Caco-2 (cell line): ENCODE results near the gene TMEM14B. TPM values are rescaled to one million over a fixed set of nuclear protein-coding genes. Genes with fewer than 3 reads are reported as not detected.
"Not testable (repeated sequence)": the region's sequence is repeated elsewhere in the genome, so short reads cannot be mapped to it uniquely, and the experiment has no call there.

Experiments
- BruUV-seq: library from RNA; stranded (reverse); fragments of 400-500 nt; replicated peaks from 2 replicates; lab custom pipeline; 2021; lab: Mats Ljungman, UMichigan
- CTCF ChIA-PET: fragments of 300-600 bp; sonication (Branson Sonifier 250); formaldehyde crosslinking; loops from one replicate; lab custom pipeline; 2022; ENCODE audit warnings: antibody characterized with exemption; lab: Charles Lee
- POLR2A ChIA-PET: fragments of 300-600 bp; sonication (Branson Sonifier 250); formaldehyde crosslinking; loops from one replicate; lab custom pipeline; 2022; ENCODE audit warnings: antibody characterized with exemption; lab: Charles Lee
- DNase-seq, 2 experiments: peaks; one replicate each; pipeline versions ENCODE4 v3.0.0 to v3.0.0-alpha.2; 2020 to 2022
- H3K27me3 ChIP-seq: replicated peaks from 2 replicates; pipeline ENCODE4 v1.6.0; 2011; ENCODE audit warnings: low read length; ENCODE audit not compliant: control insufficient read depth, insufficient read depth
- H3K36me3 ChIP-seq: 2 replicates; pipeline ENCODE4 v1.5.1; 2011; ENCODE audit warnings: low read length; ENCODE audit not compliant: control insufficient read depth, insufficient read depth
- H3K4me1 ChIP-seq: fragments of 250-450 bp; sonication (Bioruptor Pico); 2 replicates; pipeline ENCODE4 v1.5.1; 2020; ENCODE audit warnings: mild to moderate bottlenecking
- H3K4me3 ChIP-seq: 2 replicates; pipeline ENCODE4 v1.5.1; 2011; ENCODE audit warnings: low read depth, mild to moderate bottlenecking, control low read depth, low read length
- H3K9me3 ChIP-seq: fragments of 250-450 bp; sonication (Bioruptor Pico); 2 replicates; pipeline ENCODE4 v1.5.1; 2020; ENCODE audit warnings: mild to moderate bottlenecking, moderate library complexity
- H3K27ac Mint-ChIP-seq: one replicate; pipeline ENCODE4 v1.8.0; 2022; ENCODE audit warnings: mixed read lengths; ENCODE audit not compliant: unreplicated experiment
- H3K27me3 Mint-ChIP-seq: one replicate; pipeline ENCODE4 v1.8.0; 2022; ENCODE audit warnings: mixed read lengths; ENCODE audit not compliant: insufficient read depth, unreplicated experiment
- H3K36me3 Mint-ChIP-seq: one replicate; pipeline ENCODE4 v1.8.0; 2022; ENCODE audit warnings: mild to moderate bottlenecking, mixed read lengths; ENCODE audit not compliant: insufficient read depth, unreplicated experiment
- H3K4me1 Mint-ChIP-seq: one replicate; pipeline ENCODE4 v1.8.0; 2022; ENCODE audit warnings: low read depth, mixed read lengths; ENCODE audit not compliant: unreplicated experiment
- H3K4me3 Mint-ChIP-seq: one replicate; pipeline ENCODE4 v1.8.0; 2022; ENCODE audit warnings: mild to moderate bottlenecking, moderate library complexity, mixed read lengths; ENCODE audit not compliant: unreplicated experiment
- H3K9me3 Mint-ChIP-seq: one replicate; pipeline ENCODE4 v1.8.0; 2022; ENCODE audit warnings: mixed read lengths; ENCODE audit not compliant: unreplicated experiment
- intact Hi-C: fragments of 100-400 bp; cut with micrococcal nuclease; formaldehyde crosslinking; loops from one replicate; pipeline ENCODE4 v1.10.0; 2022; ENCODE audit not compliant: unreplicated experiment
- total RNA-seq: library from RNA; stranded (reverse); gene quantifications from 2 replicates; pipeline ENCODE4 v1.2.3, GENCODE V29; 2022
- TF ChIP-seq, protein P1 (sequence below), 2 experiments: fragments of 200-600 bp in 1 of 2; IDR thresholded peaks; 1 replicate in 1 of 2; 2 replicates in 1 of 2; pipeline versions ENCODE4 v1.5.1 to v1.8.0; 2011 to 2022; ENCODE audit warnings: antibody characterized with exemption in 1 of 2, control low read depth in 1 of 2, inconsistent platforms in 1 of 2, low read depth in 1 of 2, low read length in 1 of 2, mild to moderate bottlenecking in 1 of 2, moderate library complexity in 1 of 2; ENCODE audit not compliant: insufficient read depth in 1 of 2, severe bottlenecking in 1 of 2, unreplicated experiment in 1 of 2

The TMEM14B gene
- total RNA-seq, 1 experiment from 2014 or later = 105 TPM

DNA sequence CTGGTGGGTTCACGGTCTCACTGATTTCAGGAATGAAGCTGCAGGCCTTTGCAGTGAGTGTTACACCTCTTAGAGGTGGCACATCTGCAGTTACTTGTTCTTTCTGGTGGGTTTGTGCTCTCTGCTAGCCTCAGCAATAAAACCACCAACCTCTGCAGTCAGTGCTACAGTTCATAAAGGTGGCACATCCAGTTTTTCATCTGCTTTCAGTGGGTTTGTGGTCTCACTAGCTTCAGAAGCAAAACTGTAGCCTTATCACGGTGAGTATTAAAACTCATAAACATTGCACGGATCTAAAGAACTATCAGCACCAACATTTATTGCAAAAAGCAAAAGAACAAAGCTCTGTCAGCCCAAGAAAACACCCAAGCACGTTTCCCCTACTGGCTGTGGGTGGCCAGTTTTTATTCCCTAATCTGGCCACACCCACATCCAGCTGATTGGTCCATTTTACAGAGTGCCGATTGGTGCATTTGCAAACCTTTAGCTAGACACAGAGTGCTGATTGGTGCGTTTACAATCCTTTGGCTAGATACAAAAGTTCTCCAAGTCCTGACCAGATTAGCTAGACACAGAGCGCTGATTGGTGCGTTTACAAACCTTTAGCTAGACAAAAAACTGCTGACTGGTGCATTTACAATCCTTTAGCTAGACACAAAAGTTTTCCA, 28.2 kb upstream of the TMEM14B start:
- Mint-ChIP-seq H3K27ac (no peak overlapping the region), H3K4me3 (no peak overlapping the region), H3K9me3 (no peaks in the 10 kb centered on the region), H3K27me3 (no peaks in the 10 kb centered on the region), H3K36me3 (peaks cover 12% of the 10 kb centered on the region), H3K4me1 (peaks cover 9% of the 10 kb centered on the region)
- BruUV-seq = no TSS peak
- ChIA-PET CTCF (no interaction called here), POLR2A (no interaction called here)
- Histone ChIP-seq H3K36me3 (no peaks in the 10 kb centered on the region), H3K4me1 (peaks cover 6% of the 10 kb centered on the region), H3K9me3 (0 out of 2 replicates have a peak, but pooled peaks cover 5% of the 10 kb centered on the region), H3K4me3 (no peak overlapping the region), H3K27me3 (no peaks in the 10 kb centered on the region)
- TF ChIP-seq, protein P1, sequence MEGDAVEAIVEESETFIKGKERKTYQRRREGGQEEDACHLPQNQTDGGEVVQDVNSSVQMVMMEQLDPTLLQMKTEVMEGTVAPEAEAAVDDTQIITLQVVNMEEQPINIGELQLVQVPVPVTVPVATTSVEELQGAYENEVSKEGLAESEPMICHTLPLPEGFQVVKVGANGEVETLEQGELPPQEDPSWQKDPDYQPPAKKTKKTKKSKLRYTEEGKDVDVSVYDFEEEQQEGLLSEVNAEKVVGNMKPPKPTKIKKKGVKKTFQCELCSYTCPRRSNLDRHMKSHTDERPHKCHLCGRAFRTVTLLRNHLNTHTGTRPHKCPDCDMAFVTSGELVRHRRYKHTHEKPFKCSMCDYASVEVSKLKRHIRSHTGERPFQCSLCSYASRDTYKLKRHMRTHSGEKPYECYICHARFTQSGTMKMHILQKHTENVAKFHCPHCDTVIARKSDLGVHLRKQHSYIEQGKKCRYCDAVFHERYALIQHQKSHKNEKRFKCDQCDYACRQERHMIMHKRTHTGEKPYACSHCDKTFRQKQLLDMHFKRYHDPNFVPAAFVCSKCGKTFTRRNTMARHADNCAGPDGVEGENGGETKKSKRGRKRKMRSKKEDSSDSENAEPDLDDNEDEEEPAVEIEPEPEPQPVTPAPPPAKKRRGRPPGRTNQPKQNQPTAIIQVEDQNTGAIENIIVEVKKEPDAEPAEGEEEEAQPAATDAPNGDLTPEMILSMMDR (IDR thresholded peaks at IDR 0.05; ENCODE audit: insufficient read depth in 1 of 2, low read depth in 1 of 2, low read length in 1 of 2, severe bottlenecking in 1 of 2, unreplicated experiment in 1 of 2) = no peak
- intact Hi-C loops = no loop called here
- DNase-seq = no peak

DNA sequence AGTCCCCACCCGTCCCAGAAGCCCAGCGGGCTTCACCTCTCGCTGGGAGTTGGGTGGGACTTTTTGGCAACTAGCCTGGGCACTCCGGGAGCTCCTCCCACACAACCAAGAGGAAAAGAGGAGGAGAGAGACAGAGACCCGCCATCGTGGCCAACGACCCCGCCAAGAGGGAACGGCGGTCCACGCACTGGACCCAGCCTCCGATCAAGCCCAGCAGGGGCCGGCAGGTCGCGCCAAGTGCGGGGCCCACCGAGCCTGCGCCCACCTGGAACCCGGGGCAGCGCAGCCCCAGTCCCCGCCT, 27.7 kb upstream of the TMEM14B start:
- ChIA-PET CTCF (no interaction called here), POLR2A (no interaction called here)
- no peaks in the 10 kb centered on the region for H3K36me3 ChIP-seq
- 0 out of 2 replicates have a peak, but pooled peaks cover 5% of the 10 kb centered on the region for H3K9me3 ChIP-seq
- Mint-ChIP-seq H3K9me3 (no peaks in the 10 kb centered on the region), H3K4me1 (peaks cover 9% of the 10 kb centered on the region), H3K27ac (no peak overlapping the region), H3K4me3 (no peak overlapping the region), H3K27me3 (no peaks in the 10 kb centered on the region), H3K36me3 (peaks cover 12% of the 10 kb centered on the region)
- TF ChIP-seq, protein P1 (IDR thresholded peaks at IDR 0.05; ENCODE audit: insufficient read depth in 1 of 2, low read depth in 1 of 2, low read length in 1 of 2, severe bottlenecking in 1 of 2, unreplicated experiment in 1 of 2) = no peak
- intact Hi-C loops = no loop called here
- BruUV-seq = no TSS peak
- DNase-seq = no peak
- no peak overlapping the region for H3K4me3 ChIP-seq
- H3K27me3 ChIP-seq = no peaks in the 10 kb centered on the region
- peaks cover 6% of the 10 kb centered on the region for H3K4me1 ChIP-seq

DNA sequence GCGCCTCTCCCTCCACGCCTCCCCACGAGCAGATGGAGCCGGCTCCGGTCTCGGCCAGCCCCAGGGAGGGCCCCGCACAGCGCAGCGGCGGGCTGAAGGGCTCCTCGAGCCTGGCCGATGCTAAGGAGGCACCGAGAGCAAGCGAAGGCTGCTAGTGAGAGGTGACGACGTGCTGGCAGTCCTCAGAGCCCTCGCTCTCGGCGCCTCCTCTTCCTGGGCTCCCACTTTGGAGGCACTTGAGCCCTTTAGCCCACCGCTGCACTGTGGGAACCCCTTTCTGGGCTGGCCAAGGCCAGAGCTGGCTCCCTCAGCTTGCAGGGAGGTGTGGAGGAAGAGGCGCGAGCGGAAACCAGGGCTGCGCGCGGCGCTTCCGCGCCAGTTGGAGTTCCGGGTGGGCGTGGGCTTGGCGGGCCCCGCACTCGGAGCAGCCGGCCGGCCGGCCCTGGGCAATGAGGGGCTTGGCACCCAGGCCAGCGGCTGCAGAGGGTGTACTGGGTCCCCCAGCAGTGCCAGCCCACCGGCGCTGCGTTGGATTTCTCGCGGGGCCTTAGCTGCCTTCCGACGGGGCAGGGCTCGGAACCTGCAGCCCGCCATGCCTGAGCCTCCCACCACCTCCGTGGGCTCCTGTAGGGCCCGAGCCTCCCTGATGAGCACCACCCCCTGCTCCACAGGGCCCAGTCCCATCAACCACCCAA, 27.2 kb upstream of the TMEM14B start:
- Mint-ChIP-seq H3K36me3 (peaks cover 13% of the 10 kb centered on the region), H3K27ac (no peak overlapping the region)
- BruUV-seq = no TSS peak

DNA sequence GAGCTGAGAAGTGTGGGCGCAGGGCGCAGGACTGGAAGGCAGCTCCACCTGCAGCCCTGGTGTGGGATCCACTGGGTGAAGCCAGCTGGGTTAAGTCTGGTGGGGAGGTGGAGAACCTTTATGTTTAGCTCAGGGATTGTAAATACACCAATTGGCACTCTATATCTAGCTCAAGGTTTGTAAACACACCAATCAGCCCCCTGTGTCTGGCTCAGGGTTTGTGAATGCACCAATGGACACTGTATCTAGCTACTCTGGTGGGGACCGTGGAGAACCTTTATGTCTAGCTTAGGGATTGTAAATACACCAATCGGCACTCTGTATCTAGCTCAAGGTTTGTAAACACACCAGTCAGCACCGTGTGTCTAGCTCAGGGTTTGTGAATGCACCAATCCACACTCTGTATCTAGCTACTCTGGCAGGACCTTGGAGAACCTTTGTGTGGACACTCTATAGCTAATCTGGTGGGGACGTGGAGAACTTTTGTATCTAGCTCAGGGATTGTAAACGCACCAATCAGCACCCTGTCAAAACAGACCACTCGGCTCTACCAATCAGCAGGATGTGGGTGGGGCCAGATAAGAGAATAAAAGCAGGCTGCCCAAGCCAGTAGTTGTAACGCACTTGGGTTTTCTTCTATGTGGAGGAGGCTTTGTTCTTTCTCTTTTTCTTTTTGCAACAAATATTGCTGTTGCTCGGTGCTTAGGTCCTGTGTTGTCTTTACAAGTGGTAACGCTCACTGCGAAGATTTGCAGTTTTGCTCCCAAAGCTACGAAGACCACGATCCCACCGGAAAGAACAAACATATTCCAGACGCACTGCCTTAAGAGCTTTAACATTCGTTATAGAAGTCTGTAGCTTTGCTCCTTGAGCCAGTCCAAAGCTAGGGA, 26.4 kb upstream of the TMEM14B start:
- Mint-ChIP-seq H3K4me1 (peaks cover 15% of the 10 kb centered on the region), H3K36me3 (peaks cover 21% of the 10 kb centered on the region), H3K27ac (peak overlapping the region; percentile 97), H3K4me3 (peak overlapping the region; percentile 96)
- H3K27me3 ChIP-seq, DNase-seq, BruUV-seq, intact Hi-C loops, H3K27me3 Mint-ChIP-seq, H3K4me1 ChIP-seq, H3K9me3 ChIP-seq, H3K4me3 ChIP-seq, CTCF ChIA-PET, H3K9me3 Mint-ChIP-seq, H3K36me3 ChIP-seq: not testable (repeated sequence)
- POLR2A ChIA-PET = interaction anchor here (1.6 to 1.8 kb wide), 2 partner anchors 26 kb away, joined by 17 to 36 read pairs; partner anchors contain the start of genes C6orf52, PAK1IP1 and TMEM14B

More for the DNA sequence above, 27.2 kb upstream of the TMEM14B start:
- TF ChIP-seq, protein P1 (IDR thresholded peaks at IDR 0.05; ENCODE audit: insufficient read depth in 1 of 2, low read depth in 1 of 2, low read length in 1 of 2, severe bottlenecking in 1 of 2, unreplicated experiment in 1 of 2) = no peak
- Mint-ChIP-seq H3K4me1 (peaks cover 12% of the 10 kb centered on the region), H3K27me3 (no peaks in the 10 kb centered on the region), H3K4me3 (no peak overlapping the region), H3K9me3 (no peaks in the 10 kb centered on the region)
- H3K4me3 ChIP-seq = no peak overlapping the region
- H3K27me3 ChIP-seq = no peaks in the 10 kb centered on the region
- peaks cover 6% of the 10 kb centered on the region for H3K4me1 ChIP-seq
- intact Hi-C loops = no loop called here
- 0 out of 2 replicates have a peak, but pooled peaks cover 5% of the 10 kb centered on the region for H3K9me3 ChIP-seq
- ChIA-PET POLR2A (no interaction called here), CTCF (no interaction called here)
- no peak for DNase-seq
- no peaks in the 10 kb centered on the region for H3K36me3 ChIP-seq
